Measurements from ENCODE around the gene HS6ST1.

The HS6ST1 gene

GRCh38 chr2:128282976-128283810, 35.5 kb downstream of the HS6ST1 start:
- no peaks in the 10 kb centered on the region for H4K20me1 ChIP-seq (ENCODE audit: insufficient read depth)
- no peak overlapping the region for H3K27ac ChIP-seq
- no peaks in the 10 kb centered on the region for H3K79me2 ChIP-seq (ENCODE audit: insufficient read depth, low read depth)
- no peak overlapping the region for H3K9ac ChIP-seq
- H3K36me3 ChIP-seq (ENCODE audit: insufficient read depth) = no peaks in the 10 kb centered on the region
- H3K4me3 ChIP-seq (IDR thresholded peaks at IDR 0.05; ENCODE audit: insufficient read depth, low read depth, low read length) = no peak overlapping the region
- no peak overlapping the region for H3K4me2 ChIP-seq
- no peak overlapping the region for H2AFZ ChIP-seq (ENCODE audit: low read depth)
- H3K4me1 ChIP-seq (ENCODE audit: low read depth, poor library complexity, severe bottlenecking) = no peaks in the 10 kb centered on the region
- no peaks in the 10 kb centered on the region for H3K27me3 ChIP-seq (ENCODE audit: insufficient read depth, low read depth)
- no peak for TF ChIP-seq CTCF (conservative IDR thresholded peaks at IDR 0.05; ENCODE audit: low read depth, low read length)

GRCh38 chr2:128282246-128282975, 36.3 kb downstream of the HS6ST1 start:
- no peaks in the 10 kb centered on the region for H3K79me2 ChIP-seq (ENCODE audit: insufficient read depth, low read depth)
- H3K36me3 ChIP-seq (ENCODE audit: insufficient read depth) = no peaks in the 10 kb centered on the region
- no peaks in the 10 kb centered on the region for H4K20me1 ChIP-seq (ENCODE audit: insufficient read depth)

GRCh38 chr2:128281852-128282245, 36.8 kb downstream of the HS6ST1 start:
- no peak overlapping the region for H3K4me2 ChIP-seq
- H3K4me3 ChIP-seq (IDR thresholded peaks at IDR 0.05; ENCODE audit: insufficient read depth, low read depth, low read length) = no peak overlapping the region
- no peaks in the 10 kb centered on the region for H3K4me1 ChIP-seq (ENCODE audit: low read depth, poor library complexity, severe bottlenecking)
- H2AFZ ChIP-seq (ENCODE audit: low read depth) = no peak overlapping the region
- no peaks in the 10 kb centered on the region for H3K79me2 ChIP-seq (ENCODE audit: insufficient read depth, low read depth)
- TF ChIP-seq CTCF (conservative IDR thresholded peaks at IDR 0.05; ENCODE audit: low read depth, low read length) = no peak
- H3K9ac ChIP-seq = no peak overlapping the region
- H3K36me3 ChIP-seq (ENCODE audit: insufficient read depth) = no peaks in the 10 kb centered on the region
- H3K27ac ChIP-seq = no peak overlapping the region
- no peaks in the 10 kb centered on the region for H4K20me1 ChIP-seq (ENCODE audit: insufficient read depth)
- no peaks in the 10 kb centered on the region for H3K27me3 ChIP-seq (ENCODE audit: insufficient read depth, low read depth)

More at GRCh38 chr2:128282246-128282975, 36.3 kb downstream of the HS6ST1 start:
- H3K4me2 ChIP-seq = no peak overlapping the region
- no peak overlapping the region for H3K27ac ChIP-seq
- H2AFZ ChIP-seq (ENCODE audit: low read depth) = no peak overlapping the region
- no peaks in the 10 kb centered on the region for H3K27me3 ChIP-seq (ENCODE audit: insufficient read depth, low read depth)
- no peaks in the 10 kb centered on the region for H3K4me1 ChIP-seq (ENCODE audit: low read depth, poor library complexity, severe bottlenecking)
- no peak overlapping the region for H3K4me3 ChIP-seq (IDR thresholded peaks at IDR 0.05; ENCODE audit: insufficient read depth, low read depth, low read length)
- H3K9ac ChIP-seq = no peak overlapping the region
- TF ChIP-seq CTCF (conservative IDR thresholded peaks at IDR 0.05; ENCODE audit: low read depth, low read length) = no peak

- H4K20me1 ChIP-seq (ENCODE audit: insufficient read depth) = no peaks in the 10 kb centered on the region
- H3K79me2 ChIP-seq (ENCODE audit: insufficient read depth, low read depth) = no peaks in the 10 kb centered on the region
- H2AFZ ChIP-seq (ENCODE audit: low read depth) = no peak overlapping the region
- H3K4me2 ChIP-seq = no peak overlapping the region
- no peak for TF ChIP-seq CTCF (conservative IDR thresholded peaks at IDR 0.05; ENCODE audit: low read depth, low read length)
- no peaks in the 10 kb centered on the region for H3K36me3 ChIP-seq (ENCODE audit: insufficient read depth)
- no peaks in the 10 kb centered on the region for H3K27me3 ChIP-seq (ENCODE audit: insufficient read depth, low read depth)
- H3K4me1 ChIP-seq (ENCODE audit: low read depth, poor library complexity, severe bottlenecking) = no peaks in the 10 kb centered on the region
- H3K27ac ChIP-seq = no peak overlapping the region
- H3K4me3 ChIP-seq (IDR thresholded peaks at IDR 0.05; ENCODE audit: insufficient read depth, low read depth, low read length) = no peak overlapping the region
- no peak overlapping the region for H3K9ac ChIP-seq
Measured at GRCh38 chr2:128280901-128281321, 37.8 kb downstream of the HS6ST1 start.
